ENCODE measurements around the gene MAN2A1.

The MAN2A1 gene

GRCh38 chr5:109708813-109709212, 19.1 kb downstream of the MAN2A1 start:
- DNase-seq, result no peak

DNA sequence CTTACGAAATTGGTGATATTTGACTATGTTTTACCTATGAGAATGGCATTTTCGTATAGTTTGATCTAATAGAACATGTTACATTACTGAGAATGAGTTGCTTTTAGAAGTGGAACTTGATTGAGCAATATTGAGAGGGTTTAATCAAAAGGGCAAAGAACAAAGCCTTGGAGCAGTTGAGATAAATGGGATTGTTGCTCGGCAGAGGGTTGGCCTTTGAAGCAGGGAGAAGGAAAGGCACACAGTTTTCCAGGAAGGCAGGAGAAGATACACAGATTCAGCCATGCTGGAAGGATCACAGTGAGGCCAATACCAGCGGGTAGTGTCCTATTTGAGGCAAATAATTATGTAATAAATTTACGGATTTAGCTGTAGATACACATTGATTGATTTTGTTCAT, 19.5 kb downstream of the MAN2A1 start:
- DNase-seq, result no peak

DNA sequence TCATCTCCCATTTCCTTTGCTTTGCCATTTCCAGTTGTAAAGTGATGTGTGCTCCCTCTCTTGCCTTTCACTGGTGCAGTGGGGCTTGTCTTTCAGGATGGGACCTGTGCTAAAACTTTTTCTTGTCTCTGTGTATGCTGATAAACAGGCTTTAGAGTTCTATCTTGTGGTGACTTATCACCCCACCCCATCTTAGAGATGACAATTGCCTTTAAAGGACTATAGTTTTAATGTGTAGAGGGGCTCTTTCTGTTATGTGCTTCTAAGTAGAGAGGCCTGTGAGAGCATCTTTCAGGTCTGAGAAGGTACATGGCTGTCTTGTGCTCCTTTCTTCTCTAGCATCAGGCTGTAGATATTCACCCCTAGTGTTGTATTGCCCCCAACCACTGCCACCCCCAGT, 21.9 kb downstream of the MAN2A1 start:
- DNase-seq, result no peak

- DNase-seq, result no peak
Observed at GRCh38 chr5:109713453-109713852, 23.7 kb downstream of the MAN2A1 start.

- DNase-seq, result no peak
Observed at GRCh38 chr5:109714592-109714991, 24.9 kb downstream of the MAN2A1 start.

- no peak for DNase-seq
Observed at GRCh38 chr5:109718216-109718615, 28.5 kb downstream of the MAN2A1 start.

DNA sequence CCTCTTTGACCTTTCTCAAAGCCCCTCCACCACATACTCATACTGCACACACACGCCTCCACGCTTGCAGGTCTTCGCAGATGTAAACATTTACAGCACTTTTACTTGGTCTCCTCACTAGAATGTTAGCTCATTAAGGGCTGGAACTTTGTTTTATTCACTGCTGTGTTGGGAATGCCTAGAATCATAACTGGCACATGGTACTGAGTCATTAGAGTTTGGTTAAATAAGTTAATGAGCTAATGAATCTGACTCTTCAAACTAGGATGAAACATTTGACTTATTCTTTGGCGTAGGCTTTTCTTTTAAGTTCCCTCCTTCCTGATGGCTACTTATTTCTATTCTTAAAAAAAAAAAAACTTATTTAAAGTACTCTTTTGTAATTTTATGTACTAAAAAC, 28.9 kb downstream of the MAN2A1 start:
- DNase-seq, result no peak

GRCh38 chr5:109719978-109720377, 30.3 kb downstream of the MAN2A1 start:
- DNase-seq, result no peak

DNA sequence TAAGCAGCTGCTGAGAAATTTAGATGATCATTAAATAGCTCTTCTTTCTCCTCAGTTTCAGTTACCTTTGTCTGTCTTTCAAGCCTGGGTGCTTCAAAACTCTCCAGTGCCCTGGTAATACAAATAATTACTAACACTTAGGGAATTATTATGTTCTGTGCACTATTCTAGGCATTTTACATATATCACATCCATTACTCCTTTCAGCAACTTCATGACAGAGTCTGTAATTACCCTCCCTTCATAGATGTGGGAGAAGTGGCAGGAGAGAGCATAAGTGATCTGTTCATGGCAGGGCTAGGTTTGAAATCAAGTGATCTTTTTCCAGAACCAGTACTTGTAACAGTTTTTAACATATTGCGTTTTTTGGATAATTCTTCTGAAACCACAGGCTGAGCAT, 32.0 kb downstream of the MAN2A1 start:
- no peak for DNase-seq

GRCh38 chr5:109723606-109724005, 33.9 kb downstream of the MAN2A1 start:
- no peak for DNase-seq

- DNase-seq, result no peak
Observed at GRCh38 chr5:109725135-109725534, 35.4 kb downstream of the MAN2A1 start.

DNA sequence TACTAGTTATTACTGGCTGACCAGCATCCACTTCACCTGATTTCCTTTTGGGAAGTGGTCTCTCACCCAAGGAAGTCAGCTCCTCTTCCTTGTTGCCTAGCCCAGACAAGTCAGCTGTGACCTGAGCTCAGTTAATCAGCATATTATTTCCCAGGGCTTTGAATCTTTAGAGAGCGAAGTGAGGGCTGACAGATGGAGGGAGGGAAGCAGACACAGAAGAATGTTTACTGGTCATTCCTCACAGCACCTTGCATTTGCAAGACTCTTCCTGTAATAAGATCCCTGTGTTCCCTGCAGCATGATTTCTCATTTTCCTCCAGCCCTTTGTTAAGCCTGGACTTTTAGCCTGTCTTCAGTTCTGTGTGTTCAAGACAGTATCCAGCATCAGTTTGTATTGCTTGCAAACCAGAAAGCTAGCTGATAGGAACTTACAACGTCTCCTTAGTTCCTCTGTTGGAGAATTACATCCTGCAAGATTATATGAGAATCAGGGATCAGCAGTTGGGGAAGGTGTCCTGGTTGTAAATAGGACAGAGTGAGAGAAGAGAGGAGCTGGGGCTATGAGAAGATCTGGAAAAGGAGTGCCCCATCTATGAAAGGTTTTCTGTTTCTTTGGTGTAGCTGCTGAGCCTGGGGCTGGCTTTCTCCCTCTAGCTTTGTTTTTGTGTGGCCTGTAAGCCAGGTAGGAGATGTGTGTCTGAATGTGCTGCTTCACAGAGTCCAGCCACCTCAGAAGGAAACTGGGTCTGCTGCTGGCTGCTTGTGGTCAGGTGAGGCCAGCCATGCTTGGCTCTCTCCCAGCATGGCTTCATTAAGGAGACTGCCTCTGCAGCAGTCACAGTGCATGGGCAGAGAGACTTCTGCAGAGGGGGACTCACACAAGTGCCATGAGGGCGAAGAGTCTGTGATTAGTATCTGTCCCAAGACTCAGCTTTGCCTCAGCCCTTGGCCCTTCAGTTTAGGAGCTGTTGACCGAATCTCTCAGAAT, 50.3 kb downstream of the MAN2A1 start:
- DNase-seq, result no peak

- DNase-seq, result no peak
Observed at GRCh38 chr5:109740966-109741365, 51.2 kb downstream of the MAN2A1 start.

GRCh38 chr5:109741390-109741789, 51.7 kb downstream of the MAN2A1 start:
- no peak for DNase-seq

- DNase-seq, result no peak
Observed at GRCh38 chr5:109743041-109743531, 53.4 kb downstream of the MAN2A1 start.

- no peak for DNase-seq
Observed at GRCh38 chr5:109743770-109744212, 54.1 kb downstream of the MAN2A1 start.

DNA sequence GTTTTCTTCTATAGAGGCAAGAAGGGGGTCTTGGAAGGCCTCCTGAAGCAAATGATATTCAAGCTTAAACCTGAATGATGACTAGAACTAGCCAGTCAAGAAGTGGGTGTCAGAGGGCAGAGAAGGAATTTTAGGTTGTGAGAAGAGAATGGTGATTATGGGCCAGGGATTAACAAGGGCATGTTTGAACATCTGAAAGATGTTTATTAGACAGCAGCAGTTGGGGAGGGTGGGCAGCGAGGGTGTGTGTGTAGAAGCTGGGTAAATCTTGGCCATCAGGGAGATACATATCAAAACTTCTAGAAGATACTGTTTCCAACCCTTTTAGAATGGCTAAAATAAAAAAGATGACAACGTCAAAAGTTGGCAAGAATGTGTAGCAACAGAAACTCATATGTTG, 54.5 kb downstream of the MAN2A1 start:
- no peak for DNase-seq

- DNase-seq, result no peak
Observed at GRCh38 chr5:109748546-109748945, 58.8 kb downstream of the MAN2A1 start.

- no peak for DNase-seq
Observed at GRCh38 chr5:109750463-109750862, 60.7 kb downstream of the MAN2A1 start.

DNA sequence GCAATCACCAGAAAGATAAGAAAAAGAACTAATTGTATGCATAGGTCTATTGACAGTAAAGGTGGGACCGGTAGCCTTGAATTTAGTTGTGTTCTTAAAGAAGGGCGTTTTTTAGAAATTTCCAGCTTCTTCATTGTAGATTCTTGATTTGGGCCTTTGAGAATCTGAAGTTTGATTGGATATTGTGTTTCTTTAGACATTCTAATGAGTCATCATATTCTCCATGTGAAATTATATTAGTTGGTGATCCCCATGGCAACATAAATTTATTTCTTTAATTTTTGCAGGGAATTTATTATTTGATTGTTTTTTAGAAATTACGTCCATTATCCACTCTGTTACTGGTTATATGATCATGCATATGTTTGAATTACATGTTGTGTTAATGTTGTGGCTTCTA, 63.6 kb downstream of the MAN2A1 start:
- DNase-seq, result no peak

DNA sequence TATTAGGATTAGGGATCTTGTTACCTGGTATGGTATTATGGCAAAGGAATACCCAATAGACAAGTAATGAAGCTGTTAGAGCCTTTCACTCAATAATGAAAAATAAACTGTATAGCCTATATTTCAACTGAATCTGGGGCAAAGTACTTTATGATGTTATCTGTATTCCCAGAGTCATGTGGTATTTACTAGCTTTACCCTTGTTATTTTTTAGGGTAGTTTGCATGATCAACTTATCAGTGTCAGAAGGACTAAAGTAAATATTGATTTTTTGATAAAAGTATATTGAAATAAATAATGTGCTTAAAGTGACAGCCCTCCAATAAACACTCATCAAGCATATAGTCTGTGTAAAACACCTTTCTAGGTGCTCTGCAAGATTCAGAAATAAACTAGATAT, 64.6 kb downstream of the MAN2A1 start:
- DNase-seq, result no peak

DNA sequence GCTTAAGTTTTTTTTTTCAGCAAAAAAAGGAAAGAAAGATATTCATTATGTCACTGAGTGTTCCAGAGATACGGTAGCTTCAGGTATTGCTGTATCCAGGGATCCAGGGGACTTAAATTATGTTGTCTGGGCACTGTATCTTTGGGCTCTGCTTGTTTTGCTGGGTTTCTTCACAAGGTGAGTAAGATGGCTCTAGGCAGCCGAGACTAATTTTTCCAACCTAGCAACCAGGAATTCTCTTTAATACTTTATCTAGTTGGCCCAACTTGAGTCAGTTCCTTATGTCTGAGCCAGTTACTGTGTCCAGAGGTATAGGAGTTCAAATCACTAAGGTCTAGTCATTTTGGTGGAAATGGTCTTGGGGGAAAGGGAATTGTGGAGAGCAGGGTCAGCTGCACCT, 66.0 kb downstream of the MAN2A1 start:
- no peak for DNase-seq

- no peak for DNase-seq
Observed at GRCh38 chr5:109756543-109757185, 66.9 kb downstream of the MAN2A1 start.

DNA sequence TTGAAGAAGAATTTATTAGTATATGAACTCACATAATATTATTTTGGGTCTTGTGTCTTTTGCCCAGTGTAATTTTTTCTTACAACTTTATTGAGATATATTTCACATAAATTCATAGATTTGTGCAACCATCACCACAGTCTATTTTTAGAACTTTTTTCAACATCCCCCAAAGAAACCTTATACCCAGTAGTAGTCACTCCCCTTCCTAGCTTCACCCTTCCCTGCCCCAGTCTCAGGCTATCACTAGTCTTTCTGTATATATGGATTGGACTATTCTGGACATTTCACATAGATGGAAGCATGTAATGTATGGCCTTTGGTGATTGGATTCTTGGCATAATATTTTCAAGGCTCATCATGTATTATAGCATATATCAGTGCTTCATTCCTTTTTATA, 67.8 kb downstream of the MAN2A1 start:
- DNase-seq, result no peak
